Kidney (tissue), 14 donors: Measurements from ENCODE around the gene PAX4. TPM values are rescaled to one million over a fixed set of nuclear protein-coding genes. Genes with fewer than 3 reads are reported as not detected.

Experiments used
- DNase-seq, 5 donors: peaks; one replicate each; pipeline ENCODE4 v3.0.0-alpha.2; 2013 to 2020
- FAIRE-seq: peaks from 2 replicates; lab custom pipeline; 2012; peaks lifted over from hg19 to GRCh38; lab: Jason Lieb, UNC
- H3K27ac ChIP-seq, 2 donors: one replicate each; pipeline ENCODE4 v1.7.0; 2013; ENCODE audit warnings: low read depth in 2 of 2, low read length in 2 of 2, inconsistent platforms in 1 of 2
- H3K27me3 ChIP-seq: one replicate; pipeline ENCODE4 v1.7.1; 2013; ENCODE audit warnings: low read length, inconsistent platforms; ENCODE audit not compliant: control insufficient read depth, insufficient read depth
- H3K36me3 ChIP-seq, 3 donors: one replicate each; pipeline versions ENCODE4 v1.7.0 to v1.7.1; 2013; ENCODE audit warnings: low read length in 3 of 3, control low read depth in 1 of 3, inconsistent platforms in 1 of 3; ENCODE audit not compliant: insufficient read depth in 3 of 3, control insufficient read depth in 2 of 3
- H3K4me1 ChIP-seq, 3 donors: one replicate each; pipeline versions ENCODE4 v1.7.0 to v1.7.1; 2013; ENCODE audit warnings: low read length in 3 of 3, inconsistent platforms in 1 of 3, low read depth in 1 of 3; ENCODE audit not compliant: control insufficient read depth in 2 of 3, insufficient read depth in 2 of 3
- H3K4me3 ChIP-seq, 3 donors: one replicate each; pipeline versions ENCODE4 v1.7.0 to v1.8.1; 2013; ENCODE audit warnings: low read length in 3 of 3, control low read depth in 1 of 3, inconsistent platforms in 1 of 3
- H3K9ac ChIP-seq, 3 donors: one replicate each; pipeline versions ENCODE4 v1.7.0 to v1.7.1; 2013; ENCODE audit warnings: low read length in 3 of 3, control low read depth in 1 of 3, inconsistent platforms in 1 of 3
- H3K9me3 ChIP-seq, 3 donors: one replicate each; pipeline versions ENCODE4 v1.7.0 to v1.7.1; 2013; ENCODE audit warnings: low read length in 3 of 3, control low read depth in 1 of 3, inconsistent platforms in 1 of 3; ENCODE audit not compliant: control insufficient read depth in 2 of 3, insufficient read depth in 1 of 3
- CTCF ChIP-seq: IDR thresholded peaks from 3 replicates; pipeline ENCODE4 v1.5.1; 2012; ENCODE audit warnings: mild to moderate bottlenecking, moderate library complexity, borderline replicate concordance; ENCODE audit not compliant: insufficient read depth; ENCODE audit errors: extremely low read depth
- intact Hi-C: fragments of 100-400 bp; cut with DNase I; formaldehyde crosslinking; loops from one replicate; pipeline ENCODE4 v1.11.1; 2022
- polyA plus RNA-seq: library from polyadenylated mRNA; stranded (reverse); fragments of 350-450 nt; fragmentation: Illumina TruSeq; extraction: RNeasy Lipid Tissue Mini Kit (QIAGEN cat#74804); gene quantifications from one replicate; pipeline ENCODE4 v1.2.3, GENCODE V29; 2014; ENCODE audit warnings: low read depth, low replicate concordance; ENCODE audit not compliant: insufficient read depth
- total RNA-seq: library from RNA; stranded (reverse); fragmentation: NEBNext Ultra II Directional; extraction: Animal tissue kit (Norgen Biotek cat#: 25700); gene quantifications from one replicate; pipeline ENCODE4 v1.2.1, GENCODE V29; 2021
- donor health status: control.
- donor health status: control.
- donor health status: control.
- donor health status: control.
- donor health status: control.
- donor health status: DM: yes; HTN: yes; CAD: no.
- donor health status: Normal renal cell carcinoma (clear cell type).

The PAX4 gene
- total and polyA plus RNA-seq, 2 donors from 2014 or later: not detected

- H3K4me3 ChIP-seq: no peak overlapping the region
- no peak for FAIRE-seq
- H3K9ac ChIP-seq: no peak overlapping the region
- H3K27ac ChIP-seq: no peak overlapping the region
- H3K36me3 ChIP-seq: no peaks in the 10 kb centered on the region
- H3K4me1 ChIP-seq: peaks cover 0 to 16% (median 6%) of the 10 kb centered on the region in 3 donors
- no peak for DNase-seq
- H3K27me3 ChIP-seq: no peaks in the 10 kb centered on the region
- intact Hi-C loops: no loop called here
- H3K9me3 ChIP-seq: no peaks in the 10 kb centered on the region
- no peak for TF ChIP-seq CTCF
These were observed 37.8 kb upstream of the PAX4 start for GRCh38 chr7:127655720-127656119.

GRCh38 chr7:127654404-127655394 lies 36.8 kb upstream of the PAX4 start:
- intact Hi-C loops: no loop called here
- Histone ChIP-seq H3K9ac (no peak overlapping the region), H3K4me3 (no peak overlapping the region), H3K27ac (no peak overlapping the region), H3K27me3 (no peaks in the 10 kb centered on the region), H3K4me1 (peaks cover 0 to 16% (median 6%) of the 10 kb centered on the region in 3 donors), H3K36me3 (no peaks in the 10 kb centered on the region), H3K9me3 (no peaks in the 10 kb centered on the region)
- no peak for FAIRE-seq
- DNase-seq: no peak
- no peak for TF ChIP-seq CTCF

- H3K36me3 ChIP-seq: no peaks in the 10 kb centered on the region
- H3K9ac ChIP-seq: no peak overlapping the region
- H3K9me3 ChIP-seq: no peaks in the 10 kb centered on the region
- H3K27me3 ChIP-seq: no peaks in the 10 kb centered on the region
- H3K4me3 ChIP-seq: peak overlapping the region in 2 of 3 donors; percentile 91 to 99
- no peak for FAIRE-seq
- no peak for TF ChIP-seq CTCF
- DNase-seq: no peak
- H3K4me1 ChIP-seq: peaks cover 0 to 16% (median 6%) of the 10 kb centered on the region in 3 donors
- intact Hi-C loops: no loop called here
- no peak overlapping the region for H3K27ac ChIP-seq
These were observed 35.5 kb upstream of the PAX4 start for GRCh38 chr7:127653396-127653795.
